Right atrium auricular region (tissue), 2 donors: ENCODE data around the gene SS18L1. TPM values are rescaled to one million over a fixed set of nuclear protein-coding genes. Genes with fewer than 3 reads are reported as not detected.

Experiments used
- DNase-seq: peaks from one replicate; pipeline ENCODE4 v3.0.0-alpha.2; 2019; ENCODE audit warnings: low spot score
- H3K27ac ChIP-seq, 2 donors: fragments of 200-600 bp; sonication (generic); 1 replicate in 1 of 2; 2 replicates in 1 of 2; pipeline ENCODE4 v1.5.1; 2016 to 2019
- H3K27me3 ChIP-seq, 2 donors: fragments of 200-600 bp; sonication (generic); one replicate each; pipeline versions ENCODE4 v1.5.1 to v1.6.0; 2017 to 2019
- H3K36me3 ChIP-seq: fragments of 200-600 bp; sonication (generic); one replicate; pipeline ENCODE4 v1.5.1; 2016
- H3K4me1 ChIP-seq, 2 donors: fragments of 200-600 bp; sonication (generic); one replicate each; pipeline versions ENCODE4 v1.5.1 to v1.6.0; 2017 to 2019
- H3K4me3 ChIP-seq, 2 donors: fragments of 200-600 bp; sonication (generic); 1 replicate in 1 of 2; 2 replicates in 1 of 2; pipeline ENCODE4 v1.5.1; 2017 to 2019; ENCODE audit warnings: mild to moderate bottlenecking in 1 of 2, moderate library complexity in 1 of 2
- H3K9me3 ChIP-seq, 2 donors: fragments of 200-600 bp; sonication (generic); one replicate each; pipeline ENCODE4 v1.5.1; 2019
- CTCF ChIP-seq, 2 donors: fragments of 200-600 bp; sonication (generic); IDR thresholded peaks; one replicate each; pipeline ENCODE4 v1.5.1; 2019; ENCODE audit warnings: antibody characterized with exemption in 2 of 2
- total RNA-seq, 2 donors: library from RNA; depleted of rRNA; stranded (reverse); fragments of >200 nt; gene quantifications; one replicate each; pipeline ENCODE4 v1.1.0, GENCODE V29; 2016

Gene SS18L1
- total RNA-seq, 2 donors from 2014 or later: 8.3 to 9.0 TPM

GRCh38 chr20:62219101-62219991 is 75.8 kb downstream of the SS18L1 start:
- Histone ChIP-seq H3K27me3 (peaks cover 11 to 33% of the 10 kb centered on the region in 2 donors), H3K27ac (no peak overlapping the region), H3K9me3 (no peaks in the 10 kb centered on the region), H3K4me1 (peaks cover 0 to 22% of the 10 kb centered on the region in 2 donors), H3K36me3 (no peaks in the 10 kb centered on the region), H3K4me3 (peak overlapping the region; percentile 14 to 45)
- no peak for DNase-seq
- TF ChIP-seq CTCF (IDR thresholded peaks at IDR 0.05): no peak

- no peak for DNase-seq
- Histone ChIP-seq H3K27me3 (peaks cover 11 to 33% of the 10 kb centered on the region in 2 donors), H3K9me3 (no peaks in the 10 kb centered on the region)
These were observed 76.6 kb downstream of the SS18L1 start, which contains the start of gene HRH3 for GRCh38 chr20:62219992-62220665. HRH3 (minus strand) TSS chr20:62220278; CDS start chr20:62219970, 308 bp downstream.

GRCh38 chr20:62220666-62221568 is 77.3 kb downstream of the SS18L1 start:
- Histone ChIP-seq H3K36me3 (no peaks in the 10 kb centered on the region), H3K27ac (no peak overlapping the region), H3K4me3 (peak overlapping the region in 1 of 2 donors; percentile 45), H3K27me3 (peaks cover 11 to 33% of the 10 kb centered on the region in 2 donors), H3K4me1 (peaks cover 0 to 22% of the 10 kb centered on the region in 2 donors), H3K9me3 (no peaks in the 10 kb centered on the region)
- no peak for DNase-seq
- no peak for TF ChIP-seq CTCF (IDR thresholded peaks at IDR 0.05)

More at GRCh38 chr20:62219992-62220665, 76.6 kb downstream of the SS18L1 start, which contains the start of gene HRH3:
- Histone ChIP-seq H3K4me1 (peaks cover 0 to 22% of the 10 kb centered on the region in 2 donors), H3K36me3 (no peaks in the 10 kb centered on the region), H3K27ac (no peak within 1 kb of the TSS), H3K4me3 (peak within 1 kb of the TSS; percentile 14 to 45)
- TF ChIP-seq CTCF (IDR thresholded peaks at IDR 0.05): no peak

- Histone ChIP-seq H3K27me3 (peaks cover 11 to 33% of the 10 kb centered on the region in 2 donors), H3K4me3 (no peak overlapping the region), H3K27ac (no peak overlapping the region), H3K9me3 (no peaks in the 10 kb centered on the region), H3K4me1 (peaks cover 0 to 22% of the 10 kb centered on the region in 2 donors), H3K36me3 (no peaks in the 10 kb centered on the region)
- no peak for TF ChIP-seq CTCF (IDR thresholded peaks at IDR 0.05)
- DNase-seq: no peak
These were observed 78.8 kb downstream of the SS18L1 start for GRCh38 chr20:62222266-62222850.

GRCh38 chr20:62222972-62223371 is 79.4 kb downstream of the SS18L1 start:
- Histone ChIP-seq H3K27ac (no peak overlapping the region), H3K9me3 (no peaks in the 10 kb centered on the region), H3K4me1 (peaks cover 0 to 22% of the 10 kb centered on the region in 2 donors), H3K27me3 (peaks cover 11 to 33% of the 10 kb centered on the region in 2 donors), H3K4me3 (no peak overlapping the region), H3K36me3 (no peaks in the 10 kb centered on the region)
- DNase-seq: no peak
- TF ChIP-seq CTCF (IDR thresholded peaks at IDR 0.05): no peak
